ENCODE data around the gene SCGB1D2. TPM values are rescaled to one million over a fixed set of nuclear protein-coding genes. Genes with fewer than 3 reads are reported as not detected.

SCGB1D2 gene
- total RNA-seq, 1 experiment from 2014 or later = not detected

DNA sequence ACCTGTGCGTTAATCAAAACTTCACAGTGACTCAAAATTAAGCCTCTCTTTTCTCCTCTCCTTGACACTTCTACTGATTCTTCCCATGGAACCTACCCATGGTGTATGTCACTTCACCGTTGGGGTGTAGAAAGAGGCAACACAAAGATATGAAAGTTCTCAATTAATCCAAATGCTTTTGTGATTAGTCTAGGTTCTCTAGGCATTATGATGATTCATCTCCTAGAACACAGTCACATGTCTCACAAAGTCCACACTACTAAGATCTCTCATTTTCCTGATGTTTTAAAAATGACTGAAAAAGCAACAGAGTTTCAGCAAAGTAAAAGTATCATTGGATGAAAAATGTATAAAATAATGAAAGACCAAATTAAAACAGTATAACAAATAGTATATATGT, 14.2 kb downstream of the SCGB1D2 start:
- intact Hi-C loops (cut with micrococcal nuclease) = no loop called here
- CTCF ChIA-PET = no interaction called here
- no peak overlapping the region for H3K9ac ChIP-seq (ENCODE audit: low read length)
- no TSS peak for BruUV-seq (replicated peaks)
- POLR2A ChIA-PET (ENCODE audit: unreplicated experiment) = interaction anchor here (0.6 kb wide), 1 partner anchor 103 kb away, joined by 3 read pairs; no protein-coding TSS in a partner anchor
- no peaks in the 10 kb centered on the region for H3F3A ChIP-seq (ENCODE audit: low read length, unreplicated experiment)
- H3K4me2 ChIP-seq (ENCODE audit: low read length) = no peak overlapping the region
- H3K27me3 ChIP-seq (ENCODE audit: low read length) = peaks cover 11% of the 10 kb centered on the region; the same call in 1 of the 2 replicates
- no peaks in the 10 kb centered on the region for H3K4me1 ChIP-seq (ENCODE audit: insufficient read depth, low read length)
- H3K27ac ChIP-seq (ENCODE audit: low read length) = no peak overlapping the region
- peak; percentile 44 for DNase-seq
- H3K79me2 ChIP-seq (ENCODE audit: low read length) = no peaks in the 10 kb centered on the region
- no peak overlapping the region for H2AFZ ChIP-seq (ENCODE audit: low read length)
- no peak; the same call in 1 of the 2 replicates for ATAC-seq
- H3K36me3 ChIP-seq (ENCODE audit: low read depth, low read length) = no peaks in the 10 kb centered on the region
- no peaks in the 10 kb centered on the region for H4K20me1 ChIP-seq (ENCODE audit: low read length)
- H3K4me3 ChIP-seq (ENCODE audit: low read length) = no peak overlapping the region
- no peaks in the 10 kb centered on the region; the same call in 1 of the 2 replicates for H3K9me3 ChIP-seq (ENCODE audit: low read length)
- TF ChIP-seq, protein P1, sequence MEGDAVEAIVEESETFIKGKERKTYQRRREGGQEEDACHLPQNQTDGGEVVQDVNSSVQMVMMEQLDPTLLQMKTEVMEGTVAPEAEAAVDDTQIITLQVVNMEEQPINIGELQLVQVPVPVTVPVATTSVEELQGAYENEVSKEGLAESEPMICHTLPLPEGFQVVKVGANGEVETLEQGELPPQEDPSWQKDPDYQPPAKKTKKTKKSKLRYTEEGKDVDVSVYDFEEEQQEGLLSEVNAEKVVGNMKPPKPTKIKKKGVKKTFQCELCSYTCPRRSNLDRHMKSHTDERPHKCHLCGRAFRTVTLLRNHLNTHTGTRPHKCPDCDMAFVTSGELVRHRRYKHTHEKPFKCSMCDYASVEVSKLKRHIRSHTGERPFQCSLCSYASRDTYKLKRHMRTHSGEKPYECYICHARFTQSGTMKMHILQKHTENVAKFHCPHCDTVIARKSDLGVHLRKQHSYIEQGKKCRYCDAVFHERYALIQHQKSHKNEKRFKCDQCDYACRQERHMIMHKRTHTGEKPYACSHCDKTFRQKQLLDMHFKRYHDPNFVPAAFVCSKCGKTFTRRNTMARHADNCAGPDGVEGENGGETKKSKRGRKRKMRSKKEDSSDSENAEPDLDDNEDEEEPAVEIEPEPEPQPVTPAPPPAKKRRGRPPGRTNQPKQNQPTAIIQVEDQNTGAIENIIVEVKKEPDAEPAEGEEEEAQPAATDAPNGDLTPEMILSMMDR (conservative IDR thresholded peaks at IDR 0.05; ENCODE audit: low read depth, low read length) = no peak
- no peak for TF ChIP-seq EZH2phosphoT487 (IDR thresholded peaks at IDR 0.05; ENCODE audit: borderline replicate concordance, low read length)
- no peak for TF ChIP-seq EZH2 (IDR thresholded peaks at IDR 0.05; ENCODE audit: low read length, unreplicated experiment)
- no peaks in the 10 kb centered on the region for H3K9me2 ChIP-seq (replicated peaks; ENCODE audit: low read length)

DNA sequence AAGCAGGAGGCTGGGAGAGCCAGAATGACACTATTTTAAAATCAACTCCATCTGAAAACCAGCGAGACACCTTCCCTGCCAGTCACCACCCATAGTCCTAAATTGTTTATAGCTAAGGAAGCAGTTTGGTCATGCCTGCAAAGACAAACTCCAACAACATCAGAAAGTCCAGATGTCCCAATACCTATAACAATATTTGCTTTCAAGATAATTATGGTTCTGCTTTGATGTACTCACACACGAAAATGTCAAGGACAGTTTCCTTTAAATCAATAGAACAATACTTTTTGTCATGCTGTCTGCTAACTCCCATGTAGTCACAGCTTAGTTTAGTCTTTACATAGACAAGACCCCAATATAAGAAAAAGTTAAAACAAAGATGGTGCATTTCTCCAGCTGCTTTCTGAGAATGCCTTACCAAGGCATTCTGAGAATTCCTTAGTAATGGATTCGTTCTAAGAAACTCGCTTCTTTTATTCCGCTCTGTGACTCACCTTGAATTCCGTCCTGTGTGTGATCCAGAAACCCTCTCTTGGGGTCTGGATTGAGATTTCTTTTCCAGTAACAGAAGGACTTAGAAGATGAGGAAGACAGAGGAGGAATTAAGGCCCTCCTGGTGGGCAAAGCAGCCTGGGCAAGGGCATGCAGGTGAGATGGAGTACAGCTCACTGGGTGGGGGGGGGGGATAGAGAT, 18.4 kb downstream of the SCGB1D2 start:
- CTCF ChIA-PET = no interaction called here
- peaks cover 11% of the 10 kb centered on the region; the same call in 1 of the 2 replicates for H3K27me3 ChIP-seq (ENCODE audit: low read length)
- ATAC-seq = no peak

More for the DNA sequence above, 18.4 kb downstream of the SCGB1D2 start:
- Histone ChIP-seq H3K36me3 (ENCODE audit: low read depth, low read length) (no peaks in the 10 kb centered on the region), H3F3A (ENCODE audit: low read length, unreplicated experiment) (no peaks in the 10 kb centered on the region), H3K9me3 (ENCODE audit: low read length) (no peaks in the 10 kb centered on the region), H3K4me3 (ENCODE audit: low read length) (no peak overlapping the region), H3K9ac (ENCODE audit: low read length) (no peak overlapping the region), H2AFZ (ENCODE audit: low read length) (no peak overlapping the region), H3K4me1 (ENCODE audit: insufficient read depth, low read length) (peaks cover 16% of the 10 kb centered on the region), H3K27ac (ENCODE audit: low read length) (no peak overlapping the region), H3K79me2 (ENCODE audit: low read length) (no peaks in the 10 kb centered on the region), H3K4me2 (ENCODE audit: low read length) (no peak overlapping the region), H4K20me1 (ENCODE audit: low read length) (no peaks in the 10 kb centered on the region), H3K9me2 (replicated peaks; ENCODE audit: low read length) (no peaks in the 10 kb centered on the region)
- TF ChIP-seq EZH2 (IDR thresholded peaks at IDR 0.05; ENCODE audit: low read length, unreplicated experiment) (no peak), EZH2phosphoT487 (IDR thresholded peaks at IDR 0.05; ENCODE audit: borderline replicate concordance, low read length) (no peak)
- TF ChIP-seq, protein P1 (conservative IDR thresholded peaks at IDR 0.05; ENCODE audit: low read depth, low read length) = no peak
- intact Hi-C loops (cut with micrococcal nuclease) = no loop called here
- POLR2A ChIA-PET (ENCODE audit: unreplicated experiment) = no interaction called here
- DNase-seq = no peak
- BruUV-seq (replicated peaks) = no TSS peak
